Measurements from ENCODE around the gene GDF10. TPM values are rescaled to one million over a fixed set of nuclear protein-coding genes. Genes with fewer than 3 reads are reported as not detected.

Gene GDF10
- total and polyA plus RNA-seq, 2 donors (not counting 3 experiments of a cell fraction or from before 2014, with no cell fraction given), result not detected

- Histone ChIP-seq H3K4me2 (ENCODE audit: insufficient read depth, low read length) (no peak overlapping the region), H3K79me2 (ENCODE audit: control insufficient read depth, insufficient read depth, low read length) (no peaks in the 10 kb centered on the region), H2AFZ (ENCODE audit: low read depth, low read length) (no peak overlapping the region), H3K4me1 (ENCODE audit: control insufficient read depth, extremely low read depth, insufficient read depth, low read length) (no peaks in the 10 kb centered on the region), H3K36me3 (ENCODE audit: control insufficient read depth in 2 of 2, extremely low read depth in 1 of 2, insufficient read depth in 2 of 2, low read length in 2 of 2) (no peaks in the 10 kb centered on the region), H4K20me1 (replicated peaks; ENCODE audit: control insufficient read depth, extremely low read depth, insufficient read depth, low read length) (no peaks in the 10 kb centered on the region), H3K4me3 (replicated peaks in 1 of 3; ENCODE audit: insufficient read depth in 1 of 3, low read depth in 1 of 3, low read length in 3 of 3) (no peak overlapping the region), H3K27me3 (ENCODE audit: control insufficient read depth in 2 of 2, insufficient read depth in 2 of 2, low read length in 2 of 2) (no peaks in the 10 kb centered on the region), H3K9ac (replicated peaks; ENCODE audit: extremely low read depth, insufficient read depth, low read length) (no peak overlapping the region), H3K27ac (ENCODE audit: insufficient read depth, low read depth, low read length) (no peak overlapping the region), H3K9me1 (replicated peaks; ENCODE audit: control insufficient read depth, extremely low read depth, insufficient read depth, low read length) (no peaks in the 10 kb centered on the region), H3K9me3 (replicated peaks; ENCODE audit: control insufficient read depth, insufficient read depth, low read length) (no peaks in the 10 kb centered on the region)
- ChIA-PET POLR2A (no interaction called here), CTCF (no interaction called here)
- FAIRE-seq (no peak), DNase-seq (ENCODE audit: low read depth, low spot score) (no peak)
- TF ChIP-seq FOS (IDR thresholded peaks at IDR 0.05; ENCODE audit: borderline replicate concordance, insufficient read depth, low read length), result no peak
- no TSS peak for BruUV-seq (replicated peaks)
- intact Hi-C loops (cut with micrococcal nuclease), result loop anchor here (1.0 kb wide), 1 partner anchor 21 kb away; no protein-coding TSS in a partner anchor
- dilution Hi-C loops (cut with MboI; ENCODE audit: extremely low pct_ligation_motif_present, low sequenced_read_pairs), result no loop called here
These were observed 17.3 kb downstream of the GDF10 start for GRCh38 chr10:47317251-47317650.

DNA sequence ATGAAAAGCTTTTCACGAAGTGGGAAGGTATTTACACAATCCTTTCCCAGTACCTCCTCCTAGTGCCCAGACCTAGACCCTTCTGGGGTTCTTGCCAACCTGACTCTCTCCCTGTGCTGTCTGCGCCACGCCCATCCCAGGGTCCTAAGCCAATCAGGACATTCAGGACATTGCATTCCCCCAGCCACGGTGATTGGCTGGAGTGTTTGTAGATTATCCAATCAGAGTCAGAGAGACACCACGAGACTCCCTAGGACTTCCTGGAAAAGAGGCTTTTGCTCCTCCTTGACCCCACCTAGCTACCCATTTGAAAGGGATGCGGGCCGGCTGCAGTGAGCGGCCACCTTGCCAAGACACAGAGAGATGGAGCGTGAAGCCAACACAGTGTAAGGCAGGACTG lies 18.7 kb downstream of the GDF10 start:
- Histone ChIP-seq H3K27ac (ENCODE audit: insufficient read depth, low read depth, low read length) (no peak overlapping the region), H3K9ac (replicated peaks; ENCODE audit: extremely low read depth, insufficient read depth, low read length) (no peak overlapping the region), H3K4me3 (replicated peaks in 1 of 3; ENCODE audit: insufficient read depth in 1 of 3, low read depth in 1 of 3, low read length in 3 of 3) (no peak overlapping the region), H3K9me1 (replicated peaks; ENCODE audit: control insufficient read depth, extremely low read depth, insufficient read depth, low read length) (no peaks in the 10 kb centered on the region), H3K4me1 (ENCODE audit: control insufficient read depth, extremely low read depth, insufficient read depth, low read length) (no peaks in the 10 kb centered on the region), H3K9me3 (replicated peaks; ENCODE audit: control insufficient read depth, insufficient read depth, low read length) (no peaks in the 10 kb centered on the region), H3K36me3 (ENCODE audit: control insufficient read depth in 2 of 2, extremely low read depth in 1 of 2, insufficient read depth in 2 of 2, low read length in 2 of 2) (no peaks in the 10 kb centered on the region), H2AFZ (ENCODE audit: low read depth, low read length) (no peak overlapping the region), H3K4me2 (ENCODE audit: insufficient read depth, low read length) (no peak overlapping the region), H4K20me1 (replicated peaks; ENCODE audit: control insufficient read depth, extremely low read depth, insufficient read depth, low read length) (no peaks in the 10 kb centered on the region), H3K79me2 (ENCODE audit: control insufficient read depth, insufficient read depth, low read length) (no peaks in the 10 kb centered on the region), H3K27me3 (ENCODE audit: control insufficient read depth in 2 of 2, insufficient read depth in 2 of 2, low read length in 2 of 2) (peaks cover under 1 to 2% of the 10 kb centered on the region in 2 experiments)
- FAIRE-seq, result no peak
- DNase-seq (ENCODE audit: low read depth, low spot score), result no peak
- dilution Hi-C loops (cut with MboI; ENCODE audit: extremely low pct_ligation_motif_present, low sequenced_read_pairs), result no loop called here
- intact Hi-C loops (cut with micrococcal nuclease), result no loop called here
- TF ChIP-seq EZH2 (IDR thresholded peaks at IDR 0.05; ENCODE audit: borderline replicate concordance, low read depth, low read length, severe bottlenecking), result no peak
- TF ChIP-seq MYC (IDR thresholded peaks at IDR 0.05; ENCODE audit: low read depth, low read length), result no peak
- no peak for TF ChIP-seq POLR2AphosphoS5 (IDR thresholded peaks at IDR 0.05; ENCODE audit: insufficient read depth, low read depth, low read length)
- TF ChIP-seq, protein P1, sequence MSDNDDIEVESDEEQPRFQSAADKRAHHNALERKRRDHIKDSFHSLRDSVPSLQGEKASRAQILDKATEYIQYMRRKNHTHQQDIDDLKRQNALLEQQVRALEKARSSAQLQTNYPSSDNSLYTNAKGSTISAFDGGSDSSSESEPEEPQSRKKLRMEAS (IDR thresholded peaks at IDR 0.05; ENCODE audit: insufficient read depth, insufficient read length), result no peak
- TF ChIP-seq POLR2A (IDR thresholded peaks at IDR 0.05; ENCODE audit: low read depth, low read length), result no peak
- TF ChIP-seq JUN (IDR thresholded peaks at IDR 0.05; ENCODE audit: borderline replicate concordance, insufficient read depth, insufficient read length, low read depth), result no peak
- no peak for TF ChIP-seq FOS (IDR thresholded peaks at IDR 0.05; ENCODE audit: borderline replicate concordance, insufficient read depth, low read length)
- no peak for TF ChIP-seq GATA2 (IDR thresholded peaks at IDR 0.05; ENCODE audit: insufficient read depth, insufficient read length, low read depth, low read length)
- TF ChIP-seq, protein P2, sequence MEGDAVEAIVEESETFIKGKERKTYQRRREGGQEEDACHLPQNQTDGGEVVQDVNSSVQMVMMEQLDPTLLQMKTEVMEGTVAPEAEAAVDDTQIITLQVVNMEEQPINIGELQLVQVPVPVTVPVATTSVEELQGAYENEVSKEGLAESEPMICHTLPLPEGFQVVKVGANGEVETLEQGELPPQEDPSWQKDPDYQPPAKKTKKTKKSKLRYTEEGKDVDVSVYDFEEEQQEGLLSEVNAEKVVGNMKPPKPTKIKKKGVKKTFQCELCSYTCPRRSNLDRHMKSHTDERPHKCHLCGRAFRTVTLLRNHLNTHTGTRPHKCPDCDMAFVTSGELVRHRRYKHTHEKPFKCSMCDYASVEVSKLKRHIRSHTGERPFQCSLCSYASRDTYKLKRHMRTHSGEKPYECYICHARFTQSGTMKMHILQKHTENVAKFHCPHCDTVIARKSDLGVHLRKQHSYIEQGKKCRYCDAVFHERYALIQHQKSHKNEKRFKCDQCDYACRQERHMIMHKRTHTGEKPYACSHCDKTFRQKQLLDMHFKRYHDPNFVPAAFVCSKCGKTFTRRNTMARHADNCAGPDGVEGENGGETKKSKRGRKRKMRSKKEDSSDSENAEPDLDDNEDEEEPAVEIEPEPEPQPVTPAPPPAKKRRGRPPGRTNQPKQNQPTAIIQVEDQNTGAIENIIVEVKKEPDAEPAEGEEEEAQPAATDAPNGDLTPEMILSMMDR (IDR thresholded peaks at IDR 0.05; ENCODE audit: extremely low read depth in 1 of 2, insufficient read depth in 1 of 2, low read depth in 1 of 2, low read length in 2 of 2), result no peak
- BruUV-seq (replicated peaks), result no TSS peak
- ChIA-PET POLR2A (no interaction called here), CTCF (interaction anchor here (1.5 kb wide), 1 partner anchor 271 kb away, joined by 4 read pairs; no protein-coding TSS in a partner anchor)
